ENCODE data around the gene ADAMTS6. TPM values are rescaled to one million over a fixed set of nuclear protein-coding genes. Genes with fewer than 3 reads are reported as not detected.

ADAMTS6 gene
- total RNA-seq, 2 donors from 2014 or later: 0.74 to 2.2 TPM

- TF ChIP-seq, protein P1, sequence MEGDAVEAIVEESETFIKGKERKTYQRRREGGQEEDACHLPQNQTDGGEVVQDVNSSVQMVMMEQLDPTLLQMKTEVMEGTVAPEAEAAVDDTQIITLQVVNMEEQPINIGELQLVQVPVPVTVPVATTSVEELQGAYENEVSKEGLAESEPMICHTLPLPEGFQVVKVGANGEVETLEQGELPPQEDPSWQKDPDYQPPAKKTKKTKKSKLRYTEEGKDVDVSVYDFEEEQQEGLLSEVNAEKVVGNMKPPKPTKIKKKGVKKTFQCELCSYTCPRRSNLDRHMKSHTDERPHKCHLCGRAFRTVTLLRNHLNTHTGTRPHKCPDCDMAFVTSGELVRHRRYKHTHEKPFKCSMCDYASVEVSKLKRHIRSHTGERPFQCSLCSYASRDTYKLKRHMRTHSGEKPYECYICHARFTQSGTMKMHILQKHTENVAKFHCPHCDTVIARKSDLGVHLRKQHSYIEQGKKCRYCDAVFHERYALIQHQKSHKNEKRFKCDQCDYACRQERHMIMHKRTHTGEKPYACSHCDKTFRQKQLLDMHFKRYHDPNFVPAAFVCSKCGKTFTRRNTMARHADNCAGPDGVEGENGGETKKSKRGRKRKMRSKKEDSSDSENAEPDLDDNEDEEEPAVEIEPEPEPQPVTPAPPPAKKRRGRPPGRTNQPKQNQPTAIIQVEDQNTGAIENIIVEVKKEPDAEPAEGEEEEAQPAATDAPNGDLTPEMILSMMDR (IDR thresholded peaks at IDR 0.05): no peak
- H3K36me3 ChIP-seq: no peaks in the 10 kb centered on the region
- H3K4me1 ChIP-seq: no peaks in the 10 kb centered on the region
- no peak overlapping the region for H3K4me3 ChIP-seq
- H3K9me3 ChIP-seq: no peaks in the 10 kb centered on the region
- no peak overlapping the region for H3K27ac ChIP-seq
- no peaks in the 10 kb centered on the region for H3K27me3 ChIP-seq
- DNase-seq (ENCODE audit: low spot score): no peak
These were observed 320.1 kb downstream of the ADAMTS6 start for GRCh38 chr5:65161655-65162054.

DNA sequence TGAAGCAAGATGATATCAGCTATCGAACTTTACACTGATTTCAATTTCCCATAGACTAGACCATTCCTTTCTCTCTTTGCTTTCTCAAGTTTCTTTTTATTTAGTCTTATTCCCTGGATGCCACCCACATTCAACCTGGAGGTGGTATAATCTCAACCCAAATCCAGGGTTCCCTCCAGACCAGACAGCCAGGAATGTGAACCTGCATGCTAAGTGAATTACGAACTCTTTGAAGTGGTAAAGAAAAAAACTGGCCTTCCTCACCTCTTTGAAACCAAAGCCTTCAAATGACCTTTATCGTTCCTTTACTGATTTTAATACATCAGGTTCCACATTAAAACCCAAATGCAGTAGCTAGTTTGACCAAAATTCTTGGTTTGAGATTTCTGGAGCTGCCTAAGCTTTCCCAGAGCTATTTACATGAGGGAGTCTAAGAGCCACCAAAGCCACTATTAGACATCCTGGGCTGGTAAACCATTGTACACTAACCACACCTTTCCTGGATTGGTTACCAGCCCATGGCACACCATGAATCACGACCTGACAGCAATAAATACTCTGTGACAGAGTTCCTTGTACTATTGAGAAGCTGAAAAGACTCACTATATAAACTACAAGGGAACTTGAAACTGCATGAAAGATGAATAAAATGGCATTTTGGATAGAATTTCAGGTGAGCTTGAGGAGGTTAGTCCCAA, 323.7 kb downstream of the ADAMTS6 start:
- Histone ChIP-seq H3K36me3 (no peaks in the 10 kb centered on the region), H3K4me1 (no peaks in the 10 kb centered on the region), H3K9me3 (no peaks in the 10 kb centered on the region), H3K27ac (no peak overlapping the region), H3K27me3 (no peaks in the 10 kb centered on the region), H3K4me3 (no peak overlapping the region)
- no peak for DNase-seq (ENCODE audit: low spot score)
- TF ChIP-seq, protein P1 (IDR thresholded peaks at IDR 0.05): no peak

GRCh38 chr5:65156933-65157332, 324.8 kb downstream of the ADAMTS6 start:
- Histone ChIP-seq H3K27me3 (no peaks in the 10 kb centered on the region), H3K9me3 (no peaks in the 10 kb centered on the region), H3K36me3 (no peaks in the 10 kb centered on the region), H3K4me3 (no peak overlapping the region), H3K27ac (no peak overlapping the region), H3K4me1 (no peaks in the 10 kb centered on the region)
- TF ChIP-seq, protein P1 (IDR thresholded peaks at IDR 0.05): no peak
- no peak for DNase-seq (ENCODE audit: low spot score)

DNA sequence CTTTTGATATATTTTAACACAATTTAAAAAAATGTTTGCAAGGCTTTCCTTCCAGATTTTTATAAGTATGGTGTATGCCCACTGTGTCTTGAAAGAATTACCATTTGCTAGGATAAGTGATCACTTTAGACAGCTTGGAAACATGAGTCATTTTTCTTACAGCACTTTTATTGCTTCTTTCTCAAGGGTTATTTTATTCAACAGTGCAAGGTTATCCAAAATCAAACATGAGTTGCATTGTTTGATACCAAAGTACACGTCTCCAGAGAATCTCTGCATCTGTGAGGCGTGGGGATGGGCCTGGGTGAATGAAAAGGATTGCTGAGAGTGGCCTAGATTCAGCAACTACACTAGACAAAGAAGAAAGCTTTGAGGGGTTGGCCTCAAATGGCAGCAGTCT, 329.6 kb downstream of the ADAMTS6 start:
- H3K4me1 ChIP-seq: no peaks in the 10 kb centered on the region
- no peak for DNase-seq (ENCODE audit: low spot score)
- no peak overlapping the region for H3K27ac ChIP-seq
- H3K9me3 ChIP-seq: no peaks in the 10 kb centered on the region
- H3K36me3 ChIP-seq: no peaks in the 10 kb centered on the region
- TF ChIP-seq, protein P1 (IDR thresholded peaks at IDR 0.05): no peak
- no peak overlapping the region for H3K4me3 ChIP-seq
- H3K27me3 ChIP-seq: no peaks in the 10 kb centered on the region

- TF ChIP-seq, protein P1 (IDR thresholded peaks at IDR 0.05): no peak
- Histone ChIP-seq H3K36me3 (no peaks in the 10 kb centered on the region), H3K4me3 (no peak overlapping the region), H3K27ac (no peak overlapping the region), H3K9me3 (no peaks in the 10 kb centered on the region), H3K27me3 (no peaks in the 10 kb centered on the region), H3K4me1 (no peaks in the 10 kb centered on the region)
- no peak for DNase-seq (ENCODE audit: low spot score)
These were observed 330.1 kb downstream of the ADAMTS6 start for GRCh38 chr5:65151614-65152013.
